K562 (cell line): ENCODE measurements around the gene SEBOX. TPM values are rescaled to one million over a fixed set of nuclear protein-coding genes. Genes with fewer than 3 reads are reported as not detected.

ENCODE experiments used
- E2F3 ChIP-seq: fragments of 250-450 bp; sonication (Bioruptor Pico); IDR thresholded peaks from 2 replicates; pipeline ENCODE4 v1.4.0; 2020; ENCODE audit warnings: mild to moderate bottlenecking
- EP400 ChIP-seq: fragments of 450-650 bp; IDR thresholded peaks from 2 replicates; pipeline ENCODE4 v1.6.1; 2017; ENCODE audit warnings: antibody characterized with exemption, mild to moderate bottlenecking, moderate library complexity
- ETS2 ChIP-seq: IDR thresholded peaks from 2 replicates; pipeline ENCODE4 v1.6.1; 2016; ENCODE audit warnings: borderline replicate concordance, missing genetic modification characterization, mild to moderate bottlenecking, moderate library complexity, missing compliant biosample characterization; ENCODE audit not compliant: poor library complexity, severe bottlenecking
- HBP1 ChIP-seq: fragments of 450-650 bp; formaldehyde crosslinking; IDR thresholded peaks from 2 replicates; pipeline ENCODE4 v1.4.0; 2022; ENCODE audit warnings: missing genetic modification characterization
- KLF10 ChIP-seq: fragments of 250-450 bp; sonication (Bioruptor Pico); IDR thresholded peaks from 2 replicates; pipeline ENCODE4 v1.6.1; 2021; ENCODE audit warnings: matching md5 sums
- KLF13 ChIP-seq: fragments of 450-650 bp; IDR thresholded peaks from 2 replicates; pipeline ENCODE4 v1.6.1; 2016; ENCODE audit warnings: missing genetic modification characterization, low read depth, mild to moderate bottlenecking, missing compliant biosample characterization, moderate library complexity, borderline replicate concordance
- MAZ ChIP-seq, 2 experiments: fragments of 450-650 bp in 1 of 2; sonication (generic) in 1 of 2; formaldehyde crosslinking; IDR thresholded peaks in 1 of 2; conservative IDR thresholded peaks in 1 of 2; 2 replicates each; pipeline versions ENCODE4 v1.4.0 to v1.5.0; 2020; ENCODE audit warnings: mild to moderate bottlenecking in 1 of 2, missing genetic modification reagents in 1 of 2
- MCM3 ChIP-seq: fragments of 450-650 bp; IDR thresholded peaks from 2 replicates; pipeline ENCODE4 v1.6.1; 2016
- MEIS2 ChIP-seq: fragments of 450-650 bp; IDR thresholded peaks from 2 replicates; pipeline ENCODE4 v1.6.1; 2014; ENCODE audit warnings: mild to moderate bottlenecking; ENCODE audit not compliant: partially characterized antibody
- PHF8 ChIP-seq: fragments of 200-600 bp; sonication (generic); IDR thresholded peaks from 2 replicates; pipeline ENCODE4 v1.6.1; 2012; ENCODE audit warnings: mixed run types, mild to moderate bottlenecking, inconsistent platforms, low read length, moderate library complexity, borderline replicate concordance
- POLR2H ChIP-seq: IDR thresholded peaks from 2 replicates; pipeline ENCODE4 v1.6.1; 2016; ENCODE audit warnings: missing genetic modification characterization, low read depth, mild to moderate bottlenecking, control low read depth, missing compliant biosample characterization, moderate library complexity
- PRDM10 ChIP-seq: fragments of 450-650 bp; IDR thresholded peaks from 2 replicates; pipeline ENCODE4 v1.6.1; 2018; ENCODE audit not compliant: partially characterized antibody
- RNF2 ChIP-seq: sonication (generic); IDR thresholded peaks from 2 replicates; pipeline ENCODE4 v1.6.1; 2016
- RNF219 ChIP-seq: fragments of 250-450 bp; sonication (Bioruptor Pico); IDR thresholded peaks from 2 replicates; pipeline ENCODE4 v1.5.0; 2022; ENCODE audit warnings: mild to moderate bottlenecking
- SNAPC5 ChIP-seq: fragments of 250-450 bp; sonication (Bioruptor Pico); IDR thresholded peaks from 2 replicates; pipeline ENCODE4 v1.8.0; 2021; ENCODE audit warnings: moderate library complexity, mild to moderate bottlenecking, inconsistent platforms
- THRAP3 ChIP-seq: fragments of 450-650 bp; IDR thresholded peaks from 2 replicates; pipeline ENCODE4 v1.6.1; 2016; ENCODE audit warnings: mild to moderate bottlenecking, inconsistent platforms, borderline replicate concordance
- XRCC4 ChIP-seq: IDR thresholded peaks from one replicate; pipeline ENCODE4 v1.6.1; 2011; ENCODE audit not compliant: insufficient read depth, insufficient read length; ENCODE audit errors: extremely low read depth
- ZNF212 ChIP-seq: fragments of 450-650 bp; formaldehyde crosslinking; IDR thresholded peaks from 2 replicates; pipeline ENCODE4 v1.4.0; 2020; ENCODE audit warnings: mild to moderate bottlenecking
- ZNF444 ChIP-seq: fragments of 250-450 bp; sonication (Bioruptor Pico); IDR thresholded peaks from 2 replicates; pipeline ENCODE4 v1.4.0; 2020; ENCODE audit warnings: mild to moderate bottlenecking, moderate library complexity
- ZNF766 ChIP-seq: fragments of 200-800 bp; sonication (Bioruptor generic); conservative IDR thresholded peaks from 2 replicates; pipeline ENCODE4 v1.6.1; 2016; ENCODE audit warnings: missing genetic modification characterization, missing compliant biosample characterization
- ZSCAN29 ChIP-seq: fragments of 450-650 bp; IDR thresholded peaks from 2 replicates; pipeline ENCODE4 v1.6.1; 2017
- polyA plus RNA-seq, 8 experiments: library from polyadenylated mRNA; depleted of rRNA in 4 of 8; stranded (reverse) in 5 of 8; unstranded in 3 of 8; fragments of >200 nt; fragmentation: Nextera tagmentation in 2 of 8; fragmentation: Illumina TruSeq in 1 of 8; extraction: Ambion mirVana in 2 of 8; extraction: Trizol in 1 of 8; gene quantifications; 2 replicates each; pipeline versions ENCODE4 v1.2.1 to v1.2.3, GENCODE V29; 2011 to 2014; ENCODE audit warnings: inconsistent platforms in 1 of 8, missing spikeins in 1 of 8
- total RNA-seq, 7 experiments: library from RNA; depleted of rRNA in 6 of 7; stranded (reverse); fragments of >200 nt in 6 of 7; fragmentation: Illumina TruSeq in 2 of 7; extraction: Trizol in 2 of 7; gene quantifications; 2 replicates each; pipeline versions ENCODE4 v1.2.1 to v1.2.3, GENCODE V29; 2011 to 2021; ENCODE audit warnings: low replicate concordance in 1 of 7

The SEBOX gene
- total and polyA plus RNA-seq, 9 of the 15 experiments (the other 6 are each of a cell fraction or from before 2014, with no cell fraction given), result not detected

- no peak for TF ChIP-seq ETS2 (tag)
- TF ChIP-seq EP400, result peak; percentile 95
- 0 out of 2 replicates have a peak, but pooled peaks have one; percentile 40 for TF ChIP-seq ZNF212 (CRISPR knock-in tag)
- TF ChIP-seq PRDM10, result no peak
- TF ChIP-seq RNF2, result 0 out of 2 replicates have a peak, but pooled peaks have one; percentile 63
- no peak for TF ChIP-seq MEIS2
- TF ChIP-seq HBP1 (CRISPR knock-in tag), result no peak
- TF ChIP-seq ZSCAN29, result 0 out of 2 replicates have a peak, but pooled peaks have one; percentile 11
- no peak for TF ChIP-seq KLF13 (tag)
- peak; percentile 72 for TF ChIP-seq PHF8
- no peak for TF ChIP-seq RNF219 (CRISPR knock-in tag)
- TF ChIP-seq E2F3 (CRISPR knock-in tag), result no peak
- TF ChIP-seq ZNF444 (CRISPR knock-in tag), result no peak
- peak; percentile 86 for TF ChIP-seq POLR2H
- TF ChIP-seq MCM3, result no peak
- TF ChIP-seq KLF10 (CRISPR knock-in tag), result no peak
- no peak for TF ChIP-seq SNAPC5 (CRISPR knock-in tag)
- TF ChIP-seq XRCC4, result no peak
- no peak for TF ChIP-seq ZNF766
- no peak for TF ChIP-seq THRAP3
- TF ChIP-seq MAZ (CRISPR knock-in tag; conservative IDR thresholded peaks at IDR 0.05 in 1 of 2, IDR thresholded peaks at IDR 0.05 in 1 of 2), result peak; percentile 57 to 82; a peak in 2 of 4 replicates
Observed at GRCh38 chr17:28318759-28319597, 46.0 kb downstream of the SEBOX start, which contains the start of gene TMEM97 (continued).
